ENCODE data around the gene ARL4D. TPM values are rescaled to one million over a fixed set of nuclear protein-coding genes. Genes with fewer than 3 reads are reported as not detected.

ARL4D gene
- total RNA-seq, 1 experiment from 2014 or later = 11.5 TPM

DNA sequence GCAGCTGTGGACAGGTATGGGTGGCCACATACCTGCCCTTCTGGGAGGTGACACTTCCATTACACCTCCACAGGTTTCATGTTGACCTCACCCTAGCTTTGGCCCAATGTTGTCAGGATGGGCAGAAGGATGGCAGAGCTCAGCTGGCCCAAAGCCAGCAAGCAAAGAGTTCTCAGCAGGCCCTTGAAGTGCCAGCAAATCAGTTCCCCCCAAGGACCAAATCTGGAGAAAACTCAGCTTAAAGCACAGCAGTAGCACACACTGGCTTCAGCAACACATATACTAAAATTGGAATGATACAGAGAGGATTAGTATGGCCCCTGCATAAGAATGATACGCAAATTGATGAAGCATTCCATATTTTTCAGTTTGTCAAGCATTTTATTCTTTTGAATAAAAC is 13.4 kb downstream of the ARL4D start:
- no peaks in the 10 kb centered on the region for H3K9me3 ChIP-seq (ENCODE audit: control insufficient read depth in 1 of 2, insufficient read depth in 1 of 2, low read depth in 1 of 2, low read length in 2 of 2)
- peaks cover 0 to 17% of the 10 kb centered on the region in 2 experiments; a peak in 2 of 4 replicates for H3K4me1 ChIP-seq (ENCODE audit: control insufficient read depth in 1 of 2, insufficient read depth in 2 of 2, low read length in 2 of 2)
- no peak overlapping the region for H3K27ac ChIP-seq (ENCODE audit: low read depth, low read length)
- POLR2A ChIA-PET = interaction anchor here (1.2 to 1.4 kb wide), 2 partner anchors 14 to 44 kb away, joined by 3 to 5 read pairs; partner anchors contain the start of gene ARL4D
- H3K27me3 ChIP-seq (ENCODE audit: insufficient read depth, low read length) = no peaks in the 10 kb centered on the region
- H2AFZ ChIP-seq (ENCODE audit: low read depth, low read length, poor library complexity, severe bottlenecking) = no peak overlapping the region
- BruUV-seq (replicated peaks) = no TSS peak
- no peaks in the 10 kb centered on the region for H3K79me2 ChIP-seq (ENCODE audit: insufficient read depth, low read length)
- no peaks in the 10 kb centered on the region for H3K36me3 ChIP-seq (ENCODE audit: control insufficient read depth in 1 of 2, insufficient read depth in 2 of 2, low read length in 2 of 2)
- DNase-seq (ENCODE audit: low read depth, low spot score) (no peak), ATAC-seq (no peak)
- H3K4me3 ChIP-seq (replicated peaks in 1 of 2; ENCODE audit: low read depth in 1 of 2, low read length in 2 of 2) = no peak overlapping the region
- H3K9me2 ChIP-seq (ENCODE audit: insufficient read depth) = no peaks in the 10 kb centered on the region
- intact Hi-C loops (cut with micrococcal nuclease) = no loop called here
- no peaks in the 10 kb centered on the region for H4K20me1 ChIP-seq (ENCODE audit: insufficient read depth)
- RAD21 ChIA-PET (ENCODE audit: low non-redundant PET in 1 of 2, low total read pairs in 2 of 2, uncharacterized antibody in 2 of 2, unreplicated experiment in 2 of 2) = no interaction called here
- no peak overlapping the region for H3K4me2 ChIP-seq (ENCODE audit: low read length)
- TF ChIP-seq, protein P1, sequence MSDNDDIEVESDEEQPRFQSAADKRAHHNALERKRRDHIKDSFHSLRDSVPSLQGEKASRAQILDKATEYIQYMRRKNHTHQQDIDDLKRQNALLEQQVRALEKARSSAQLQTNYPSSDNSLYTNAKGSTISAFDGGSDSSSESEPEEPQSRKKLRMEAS (IDR thresholded peaks at IDR 0.05) = no peak
- TF ChIP-seq RAD21 (IDR thresholded peaks at IDR 0.05; ENCODE audit: low read depth) (no peak), POLR2AphosphoS5 (IDR thresholded peaks at IDR 0.05; ENCODE audit: low read depth, low read length) (no peak), SP1 (IDR thresholded peaks at IDR 0.05; ENCODE audit: low read depth) (no peak), CBX3 (IDR thresholded peaks at IDR 0.05; ENCODE audit: low read depth) (no peak), EGR1 (IDR thresholded peaks at IDR 0.05; ENCODE audit: low read depth) (no peak), YY1 (IDR thresholded peaks at IDR 0.05; ENCODE audit: extremely low read depth, insufficient replicate concordance, low read depth, low read length) (no peak), ELF1 (IDR thresholded peaks at IDR 0.05; ENCODE audit: borderline replicate concordance, low read depth) (no peak), CEBPB (IDR thresholded peaks at IDR 0.05; ENCODE audit: low read depth) (no peak), JUND (IDR thresholded peaks at IDR 0.05) (no peak), POLR2A (IDR thresholded peaks at IDR 0.05; ENCODE audit: borderline replicate concordance, extremely low read depth, insufficient read depth, insufficient read length) (no peak), EZH2phosphoT487 (IDR thresholded peaks at IDR 0.05; ENCODE audit: borderline replicate concordance) (no peak), TCF7L2 (IDR thresholded peaks at IDR 0.05; ENCODE audit: borderline replicate concordance, extremely low read depth, insufficient read depth, insufficient read length) (no peak), SIN3A (IDR thresholded peaks at IDR 0.05; ENCODE audit: low read depth) (no peak), ZNF274 (IDR thresholded peaks at IDR 0.05; ENCODE audit: low read depth, low read length) (no peak)
- TF ChIP-seq, protein P2, sequence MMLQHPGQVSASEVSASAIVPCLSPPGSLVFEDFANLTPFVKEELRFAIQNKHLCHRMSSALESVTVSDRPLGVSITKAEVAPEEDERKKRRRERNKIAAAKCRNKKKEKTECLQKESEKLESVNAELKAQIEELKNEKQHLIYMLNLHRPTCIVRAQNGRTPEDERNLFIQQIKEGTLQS (IDR thresholded peaks at IDR 0.05) = no peak
- TF ChIP-seq, protein P3, sequence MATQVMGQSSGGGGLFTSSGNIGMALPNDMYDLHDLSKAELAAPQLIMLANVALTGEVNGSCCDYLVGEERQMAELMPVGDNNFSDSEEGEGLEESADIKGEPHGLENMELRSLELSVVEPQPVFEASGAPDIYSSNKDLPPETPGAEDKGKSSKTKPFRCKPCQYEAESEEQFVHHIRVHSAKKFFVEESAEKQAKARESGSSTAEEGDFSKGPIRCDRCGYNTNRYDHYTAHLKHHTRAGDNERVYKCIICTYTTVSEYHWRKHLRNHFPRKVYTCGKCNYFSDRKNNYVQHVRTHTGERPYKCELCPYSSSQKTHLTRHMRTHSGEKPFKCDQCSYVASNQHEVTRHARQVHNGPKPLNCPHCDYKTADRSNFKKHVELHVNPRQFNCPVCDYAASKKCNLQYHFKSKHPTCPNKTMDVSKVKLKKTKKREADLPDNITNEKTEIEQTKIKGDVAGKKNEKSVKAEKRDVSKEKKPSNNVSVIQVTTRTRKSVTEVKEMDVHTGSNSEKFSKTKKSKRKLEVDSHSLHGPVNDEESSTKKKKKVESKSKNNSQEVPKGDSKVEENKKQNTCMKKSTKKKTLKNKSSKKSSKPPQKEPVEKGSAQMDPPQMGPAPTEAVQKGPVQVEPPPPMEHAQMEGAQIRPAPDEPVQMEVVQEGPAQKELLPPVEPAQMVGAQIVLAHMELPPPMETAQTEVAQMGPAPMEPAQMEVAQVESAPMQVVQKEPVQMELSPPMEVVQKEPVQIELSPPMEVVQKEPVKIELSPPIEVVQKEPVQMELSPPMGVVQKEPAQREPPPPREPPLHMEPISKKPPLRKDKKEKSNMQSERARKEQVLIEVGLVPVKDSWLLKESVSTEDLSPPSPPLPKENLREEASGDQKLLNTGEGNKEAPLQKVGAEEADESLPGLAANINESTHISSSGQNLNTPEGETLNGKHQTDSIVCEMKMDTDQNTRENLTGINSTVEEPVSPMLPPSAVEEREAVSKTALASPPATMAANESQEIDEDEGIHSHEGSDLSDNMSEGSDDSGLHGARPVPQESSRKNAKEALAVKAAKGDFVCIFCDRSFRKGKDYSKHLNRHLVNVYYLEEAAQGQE (IDR thresholded peaks at IDR 0.05; ENCODE audit: low read depth) = no peak
- TF ChIP-seq, protein P4, sequence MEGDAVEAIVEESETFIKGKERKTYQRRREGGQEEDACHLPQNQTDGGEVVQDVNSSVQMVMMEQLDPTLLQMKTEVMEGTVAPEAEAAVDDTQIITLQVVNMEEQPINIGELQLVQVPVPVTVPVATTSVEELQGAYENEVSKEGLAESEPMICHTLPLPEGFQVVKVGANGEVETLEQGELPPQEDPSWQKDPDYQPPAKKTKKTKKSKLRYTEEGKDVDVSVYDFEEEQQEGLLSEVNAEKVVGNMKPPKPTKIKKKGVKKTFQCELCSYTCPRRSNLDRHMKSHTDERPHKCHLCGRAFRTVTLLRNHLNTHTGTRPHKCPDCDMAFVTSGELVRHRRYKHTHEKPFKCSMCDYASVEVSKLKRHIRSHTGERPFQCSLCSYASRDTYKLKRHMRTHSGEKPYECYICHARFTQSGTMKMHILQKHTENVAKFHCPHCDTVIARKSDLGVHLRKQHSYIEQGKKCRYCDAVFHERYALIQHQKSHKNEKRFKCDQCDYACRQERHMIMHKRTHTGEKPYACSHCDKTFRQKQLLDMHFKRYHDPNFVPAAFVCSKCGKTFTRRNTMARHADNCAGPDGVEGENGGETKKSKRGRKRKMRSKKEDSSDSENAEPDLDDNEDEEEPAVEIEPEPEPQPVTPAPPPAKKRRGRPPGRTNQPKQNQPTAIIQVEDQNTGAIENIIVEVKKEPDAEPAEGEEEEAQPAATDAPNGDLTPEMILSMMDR (IDR thresholded peaks at IDR 0.05 in 2 of 3, conservative IDR thresholded peaks at IDR 0.05 in 1 of 3; ENCODE audit: borderline replicate concordance in 1 of 3, insufficient read depth in 1 of 3, low read depth in 2 of 3, low read length in 2 of 3) = no peak
- TF ChIP-seq, protein P5, sequence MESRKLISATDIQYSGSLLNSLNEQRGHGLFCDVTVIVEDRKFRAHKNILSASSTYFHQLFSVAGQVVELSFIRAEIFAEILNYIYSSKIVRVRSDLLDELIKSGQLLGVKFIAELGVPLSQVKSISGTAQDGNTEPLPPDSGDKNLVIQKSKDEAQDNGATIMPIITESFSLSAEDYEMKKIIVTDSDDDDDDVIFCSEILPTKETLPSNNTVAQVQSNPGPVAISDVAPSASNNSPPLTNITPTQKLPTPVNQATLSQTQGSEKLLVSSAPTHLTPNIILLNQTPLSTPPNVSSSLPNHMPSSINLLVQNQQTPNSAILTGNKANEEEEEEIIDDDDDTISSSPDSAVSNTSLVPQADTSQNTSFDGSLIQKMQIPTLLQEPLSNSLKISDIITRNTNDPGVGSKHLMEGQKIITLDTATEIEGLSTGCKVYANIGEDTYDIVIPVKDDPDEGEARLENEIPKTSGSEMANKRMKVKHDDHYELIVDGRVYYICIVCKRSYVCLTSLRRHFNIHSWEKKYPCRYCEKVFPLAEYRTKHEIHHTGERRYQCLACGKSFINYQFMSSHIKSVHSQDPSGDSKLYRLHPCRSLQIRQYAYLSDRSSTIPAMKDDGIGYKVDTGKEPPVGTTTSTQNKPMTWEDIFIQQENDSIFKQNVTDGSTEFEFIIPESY (IDR thresholded peaks at IDR 0.05; ENCODE audit: extremely low read depth, insufficient replicate concordance, low read length) = no peak
- no peak overlapping the region for H3K9ac ChIP-seq (ENCODE audit: low read length)
- CTCF ChIA-PET = no interaction called here

Data from HCT116 (cell line).